ENCODE data around the gene STX16.
"Not testable (repeated sequence)": the region's sequence is repeated elsewhere in the genome, so short reads cannot be mapped to it uniquely, and the experiment has no call there.

Gene STX16

GRCh38 chr20:58713801-58714339 lies 62.8 kb downstream of the STX16 start:
- no peak for DNase-seq

GRCh38 chr20:58714340-58714922 lies 63.3 kb downstream of the STX16 start:
- no peak for DNase-seq

- DNase-seq, result no peak
These were observed 63.9 kb downstream of the STX16 start for GRCh38 chr20:58714923-58715351.

GRCh38 chr20:58715391-58715800 lies 64.3 kb downstream of the STX16 start:
- no peak for DNase-seq

- no peak for DNase-seq
These were observed 64.9 kb downstream of the STX16 start for GRCh38 chr20:58715801-58716475.

- DNase-seq, result no peak
These were observed 65.6 kb downstream of the STX16 start for GRCh38 chr20:58716476-58717277.

GRCh38 chr20:58717278-58718091 lies 66.4 kb downstream of the STX16 start:
- DNase-seq, result no peak

GRCh38 chr20:58718121-58718563 lies 67.1 kb downstream of the STX16 start:
- no peak for DNase-seq

- no peak for DNase-seq
These were observed 67.6 kb downstream of the STX16 start for GRCh38 chr20:58718729-58719128.

- no peak for DNase-seq
These were observed 68.2 kb downstream of the STX16 start for GRCh38 chr20:58719258-58719657.

GRCh38 chr20:58719971-58720371 lies 68.9 kb downstream of the STX16 start:
- DNase-seq, result no peak

GRCh38 chr20:58720890-58721289 lies 69.8 kb downstream of the STX16 start:
- DNase-seq, result no peak

GRCh38 chr20:58721951-58722778 lies 71.1 kb downstream of the STX16 start:
- DNase-seq, result no peak

- DNase-seq, result no peak
These were observed 72.0 kb downstream of the STX16 start for GRCh38 chr20:58722877-58723627.

GRCh38 chr20:58723628-58723984 lies 72.5 kb downstream of the STX16 start:
- no peak for DNase-seq

- not testable (repeated sequence) for DNase-seq
These were observed 75.1 kb downstream of the STX16 start for GRCh38 chr20:58726156-58726555.
